ENCODE measurements around the gene NXPH3. TPM values are rescaled to one million over a fixed set of nuclear protein-coding genes. Genes with fewer than 3 reads are reported as not detected.

NXPH3 gene
- total RNA-seq, 1 experiment from 2014 or later = 0.10 TPM

DNA sequence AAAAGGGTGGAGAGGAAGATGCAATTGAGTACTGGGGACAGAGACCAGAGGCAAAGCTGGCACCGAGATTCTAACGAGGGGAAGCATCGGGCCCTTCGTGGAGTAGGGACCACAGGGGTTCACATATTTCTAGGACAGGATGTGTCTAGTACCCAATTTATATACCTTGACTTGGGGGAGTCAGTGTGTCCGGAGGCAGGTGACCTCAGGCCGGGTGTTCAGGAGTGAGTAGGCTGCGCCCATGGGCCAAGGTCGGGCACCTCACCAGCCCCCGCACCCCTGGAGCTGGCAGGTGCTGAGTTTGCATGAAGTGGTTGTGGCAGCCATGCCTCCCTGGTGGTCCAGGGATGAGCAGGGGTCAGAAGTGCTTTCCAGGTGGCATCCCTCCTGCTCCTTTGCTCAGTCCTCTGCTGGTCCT lies 8.6 kb upstream of the NXPH3 start (continued):
- TF ChIP-seq TCF7L2 (IDR thresholded peaks at IDR 0.05; ENCODE audit: borderline replicate concordance, extremely low read depth, insufficient read depth, insufficient read length) (no peak), MAX (IDR thresholded peaks at IDR 0.05) (no peak)

- intact Hi-C loops (cut with micrococcal nuclease) = loop anchor here (1.0 to 5.0 kb wide), 5 partner anchors 137 to 629 kb away; no protein-coding TSS in a partner anchor
- BruUV-seq (replicated peaks) = no TSS peak
- POLR2A ChIA-PET = interaction anchor here (1.0 to 1.1 kb wide), 3 partner anchors 128 to 429 kb away, joined by 3 to 4 read pairs (median 4); partner anchors contain the start of gene SLC35B1
- no peaks in the 10 kb centered on the region for H3K36me3 ChIP-seq (ENCODE audit: control insufficient read depth in 1 of 2, insufficient read depth in 2 of 2, low read length in 2 of 2)
- no peak overlapping the region for H3K27ac ChIP-seq (ENCODE audit: low read depth, low read length)
- RAD21 ChIA-PET (ENCODE audit: low non-redundant PET in 1 of 2, low total read pairs in 2 of 2, uncharacterized antibody in 2 of 2, unreplicated experiment in 2 of 2) = interaction anchor here (0.6 to 1.2 kb wide), 9 partner anchors 12 to 430 kb away, joined by 3 to 10 read pairs (median 5); partner anchors contain the start of gene SLC35B1 (in 1 of the 2)
- peak overlapping the region; percentile 84 for H2AFZ ChIP-seq (ENCODE audit: low read depth, low read length, poor library complexity, severe bottlenecking)
- peaks cover 0 to 17% of the 10 kb centered on the region in 2 experiments; a peak in 3 of 4 replicates for H3K4me1 ChIP-seq (ENCODE audit: control insufficient read depth in 1 of 2, insufficient read depth in 2 of 2, low read length in 2 of 2)
- H3K9me2 ChIP-seq (ENCODE audit: insufficient read depth) = no peaks in the 10 kb centered on the region
- DNase-seq (ENCODE audit: low read depth, low spot score) (peak; percentile 81), ATAC-seq (peak; percentile 74)
- H3K27me3 ChIP-seq (ENCODE audit: insufficient read depth, low read length) = peaks cover 5% of the 10 kb centered on the region; the same call in 1 of the 2 replicates
- no peaks in the 10 kb centered on the region for H3K9me3 ChIP-seq (ENCODE audit: control insufficient read depth in 1 of 2, insufficient read depth in 1 of 2, low read depth in 1 of 2, low read length in 2 of 2)
- peak overlapping the region; percentile 47 for H3K4me2 ChIP-seq (ENCODE audit: low read length)
- H3K79me2 ChIP-seq (ENCODE audit: insufficient read depth, low read length) = no peaks in the 10 kb centered on the region
- CTCF ChIA-PET = interaction anchor here (0.5 to 5.9 kb wide), 18 partner anchors 11 to 429 kb away, joined by 3 to 86 read pairs (median 6); partner anchors contain the start of gene SLC35B1
- 0 out of 4 replicates have a peak overlapping the region, but pooled peaks of 1 of the 2 experiments have one; percentile 2 for H3K4me3 ChIP-seq (replicated peaks in 1 of 2; ENCODE audit: low read depth in 1 of 2, low read length in 2 of 2)
- no peak overlapping the region for H3K9ac ChIP-seq (ENCODE audit: low read length)
- H4K20me1 ChIP-seq (ENCODE audit: insufficient read depth) = no peaks in the 10 kb centered on the region
- TF ChIP-seq ELF1 (IDR thresholded peaks at IDR 0.05; ENCODE audit: borderline replicate concordance, low read depth) = no peak
- TF ChIP-seq EZH2 (IDR thresholded peaks at IDR 0.05) = no peak
- no peak for TF ChIP-seq ZFX (IDR thresholded peaks at IDR 0.05)
- no peak for TF ChIP-seq SP1 (IDR thresholded peaks at IDR 0.05; ENCODE audit: low read depth)
- TF ChIP-seq JUND (IDR thresholded peaks at IDR 0.05) = no peak
- TF ChIP-seq CEBPB (IDR thresholded peaks at IDR 0.05; ENCODE audit: low read depth) = no peak
- TF ChIP-seq, protein P1, sequence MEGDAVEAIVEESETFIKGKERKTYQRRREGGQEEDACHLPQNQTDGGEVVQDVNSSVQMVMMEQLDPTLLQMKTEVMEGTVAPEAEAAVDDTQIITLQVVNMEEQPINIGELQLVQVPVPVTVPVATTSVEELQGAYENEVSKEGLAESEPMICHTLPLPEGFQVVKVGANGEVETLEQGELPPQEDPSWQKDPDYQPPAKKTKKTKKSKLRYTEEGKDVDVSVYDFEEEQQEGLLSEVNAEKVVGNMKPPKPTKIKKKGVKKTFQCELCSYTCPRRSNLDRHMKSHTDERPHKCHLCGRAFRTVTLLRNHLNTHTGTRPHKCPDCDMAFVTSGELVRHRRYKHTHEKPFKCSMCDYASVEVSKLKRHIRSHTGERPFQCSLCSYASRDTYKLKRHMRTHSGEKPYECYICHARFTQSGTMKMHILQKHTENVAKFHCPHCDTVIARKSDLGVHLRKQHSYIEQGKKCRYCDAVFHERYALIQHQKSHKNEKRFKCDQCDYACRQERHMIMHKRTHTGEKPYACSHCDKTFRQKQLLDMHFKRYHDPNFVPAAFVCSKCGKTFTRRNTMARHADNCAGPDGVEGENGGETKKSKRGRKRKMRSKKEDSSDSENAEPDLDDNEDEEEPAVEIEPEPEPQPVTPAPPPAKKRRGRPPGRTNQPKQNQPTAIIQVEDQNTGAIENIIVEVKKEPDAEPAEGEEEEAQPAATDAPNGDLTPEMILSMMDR (IDR thresholded peaks at IDR 0.05 in 2 of 3, conservative IDR thresholded peaks at IDR 0.05 in 1 of 3; ENCODE audit: borderline replicate concordance in 1 of 3, insufficient read depth in 1 of 3, low read depth in 2 of 3, low read length in 2 of 3) = peak; percentile 98 to 99 (median 99)
- peak; percentile 71 for TF ChIP-seq YY1 (IDR thresholded peaks at IDR 0.05; ENCODE audit: extremely low read depth, insufficient replicate concordance, low read depth, low read length)
- peak; percentile 100 for TF ChIP-seq RAD21 (IDR thresholded peaks at IDR 0.05; ENCODE audit: low read depth)
- TF ChIP-seq ZNF274 (IDR thresholded peaks at IDR 0.05; ENCODE audit: low read depth, low read length) = no peak
- no peak for TF ChIP-seq SRF (IDR thresholded peaks at IDR 0.05; ENCODE audit: low read depth)
- TF ChIP-seq, protein P2, sequence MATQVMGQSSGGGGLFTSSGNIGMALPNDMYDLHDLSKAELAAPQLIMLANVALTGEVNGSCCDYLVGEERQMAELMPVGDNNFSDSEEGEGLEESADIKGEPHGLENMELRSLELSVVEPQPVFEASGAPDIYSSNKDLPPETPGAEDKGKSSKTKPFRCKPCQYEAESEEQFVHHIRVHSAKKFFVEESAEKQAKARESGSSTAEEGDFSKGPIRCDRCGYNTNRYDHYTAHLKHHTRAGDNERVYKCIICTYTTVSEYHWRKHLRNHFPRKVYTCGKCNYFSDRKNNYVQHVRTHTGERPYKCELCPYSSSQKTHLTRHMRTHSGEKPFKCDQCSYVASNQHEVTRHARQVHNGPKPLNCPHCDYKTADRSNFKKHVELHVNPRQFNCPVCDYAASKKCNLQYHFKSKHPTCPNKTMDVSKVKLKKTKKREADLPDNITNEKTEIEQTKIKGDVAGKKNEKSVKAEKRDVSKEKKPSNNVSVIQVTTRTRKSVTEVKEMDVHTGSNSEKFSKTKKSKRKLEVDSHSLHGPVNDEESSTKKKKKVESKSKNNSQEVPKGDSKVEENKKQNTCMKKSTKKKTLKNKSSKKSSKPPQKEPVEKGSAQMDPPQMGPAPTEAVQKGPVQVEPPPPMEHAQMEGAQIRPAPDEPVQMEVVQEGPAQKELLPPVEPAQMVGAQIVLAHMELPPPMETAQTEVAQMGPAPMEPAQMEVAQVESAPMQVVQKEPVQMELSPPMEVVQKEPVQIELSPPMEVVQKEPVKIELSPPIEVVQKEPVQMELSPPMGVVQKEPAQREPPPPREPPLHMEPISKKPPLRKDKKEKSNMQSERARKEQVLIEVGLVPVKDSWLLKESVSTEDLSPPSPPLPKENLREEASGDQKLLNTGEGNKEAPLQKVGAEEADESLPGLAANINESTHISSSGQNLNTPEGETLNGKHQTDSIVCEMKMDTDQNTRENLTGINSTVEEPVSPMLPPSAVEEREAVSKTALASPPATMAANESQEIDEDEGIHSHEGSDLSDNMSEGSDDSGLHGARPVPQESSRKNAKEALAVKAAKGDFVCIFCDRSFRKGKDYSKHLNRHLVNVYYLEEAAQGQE (IDR thresholded peaks at IDR 0.05; ENCODE audit: low read depth) = no peak
- no peak for TF ChIP-seq EZH2phosphoT487 (IDR thresholded peaks at IDR 0.05; ENCODE audit: borderline replicate concordance)
- TF ChIP-seq EGR1 (IDR thresholded peaks at IDR 0.05; ENCODE audit: low read depth) = no peak
- TF ChIP-seq TCF7L2 (IDR thresholded peaks at IDR 0.05; ENCODE audit: borderline replicate concordance, extremely low read depth, insufficient read depth, insufficient read length) = no peak
- no peak for TF ChIP-seq MAX (IDR thresholded peaks at IDR 0.05)
- TF ChIP-seq POLR2A (IDR thresholded peaks at IDR 0.05; ENCODE audit: borderline replicate concordance, extremely low read depth, insufficient read depth, insufficient read length) = no peak
Measured at GRCh38 chr17:49567871-49568694, 7.6 kb upstream of the NXPH3 start.

Data from HCT116 (cell line).